ENCODE measurements around the gene PAK2. TPM values are rescaled to one million over a fixed set of nuclear protein-coding genes. Genes with fewer than 3 reads are reported as not detected.
"Not testable (repeated sequence)": the region's sequence is repeated elsewhere in the genome, so short reads cannot be mapped to it uniquely, and the experiment has no call there.

PAK2 gene
- total RNA-seq, 1 experiment from 2014 or later = 57.4 TPM

DNA sequence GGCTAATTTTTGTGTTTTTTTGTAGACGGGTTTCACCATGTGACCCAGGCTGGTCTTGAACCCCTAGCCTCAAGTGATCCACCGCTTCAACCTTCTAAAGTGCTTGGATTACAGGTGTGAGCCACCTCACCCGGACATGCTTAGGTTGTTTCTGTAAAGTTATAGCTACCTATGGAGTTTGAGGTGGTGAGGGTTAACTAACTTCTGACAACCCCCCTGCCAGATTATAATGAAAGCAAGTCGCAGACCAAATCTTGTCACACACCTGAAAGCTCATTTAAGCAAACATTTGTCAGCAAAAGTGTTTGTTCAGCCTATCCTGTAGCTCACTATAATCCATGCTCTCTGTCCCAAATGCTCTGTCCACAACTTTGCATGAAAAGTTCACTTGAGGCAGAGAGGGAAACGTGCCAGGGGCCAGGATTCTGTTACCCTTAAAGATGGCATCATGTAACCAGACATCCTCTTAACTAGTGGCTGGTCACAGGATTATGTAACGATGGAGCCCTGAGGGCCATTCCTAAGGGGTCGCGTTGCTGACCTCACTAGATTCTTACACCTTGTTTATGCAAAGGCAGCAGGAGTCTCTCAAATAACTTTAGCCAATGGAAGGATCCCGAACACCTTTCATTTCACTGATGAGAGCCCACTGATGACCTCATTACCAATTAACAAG lies 103.9 kb downstream of the PAK2 start:
- peak; percentile 71 for DNase-seq (ENCODE audit: low read depth)

DNA sequence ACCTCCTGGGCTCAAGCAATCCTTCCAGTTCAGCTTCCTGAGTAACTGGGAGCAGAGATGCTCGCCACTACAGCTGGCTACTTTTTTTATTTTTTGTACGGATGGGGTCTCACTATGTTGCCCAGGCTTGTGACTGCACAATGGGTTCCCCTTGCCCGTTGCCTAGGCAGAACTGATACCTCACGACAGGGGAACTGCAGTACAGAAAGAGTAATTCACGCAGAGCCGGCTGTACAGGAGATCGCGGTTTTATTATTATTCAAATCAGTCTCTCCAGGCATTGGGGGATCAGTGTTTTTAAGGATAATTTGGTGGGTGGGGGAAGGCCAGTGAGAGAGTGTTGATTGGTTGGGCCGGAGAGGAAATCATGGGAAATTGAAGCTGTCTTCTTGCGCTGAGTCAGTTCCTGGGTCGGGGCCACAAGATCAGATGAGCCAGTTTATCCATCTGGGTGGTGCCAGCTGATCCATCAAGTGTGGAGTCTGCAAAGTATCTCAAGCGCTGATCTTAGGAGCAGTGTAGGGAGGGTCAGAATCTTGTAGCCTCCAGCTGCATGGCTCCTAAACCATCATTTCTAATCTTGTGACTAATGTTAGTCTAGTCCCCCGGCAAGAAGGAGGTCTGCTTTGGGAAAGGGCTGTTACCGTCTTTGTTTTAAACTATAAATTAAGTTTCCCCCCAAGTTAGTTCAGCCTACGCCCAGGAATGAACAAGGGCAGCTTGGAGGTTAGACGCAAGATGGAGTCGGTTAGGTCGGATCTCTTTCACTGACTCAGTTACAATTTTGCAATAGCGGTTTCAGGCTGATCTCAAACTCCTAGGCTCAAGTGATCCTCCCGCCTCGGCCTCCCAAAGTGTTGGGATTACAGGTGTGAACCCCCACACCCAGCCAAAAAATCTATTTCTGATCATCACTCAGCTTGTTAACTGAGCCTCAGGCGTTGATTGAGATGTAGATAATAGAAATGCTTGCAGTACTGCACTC lies 104.9 kb downstream of the PAK2 start:
- DNase-seq (ENCODE audit: low read depth) = not testable (repeated sequence)

DNA sequence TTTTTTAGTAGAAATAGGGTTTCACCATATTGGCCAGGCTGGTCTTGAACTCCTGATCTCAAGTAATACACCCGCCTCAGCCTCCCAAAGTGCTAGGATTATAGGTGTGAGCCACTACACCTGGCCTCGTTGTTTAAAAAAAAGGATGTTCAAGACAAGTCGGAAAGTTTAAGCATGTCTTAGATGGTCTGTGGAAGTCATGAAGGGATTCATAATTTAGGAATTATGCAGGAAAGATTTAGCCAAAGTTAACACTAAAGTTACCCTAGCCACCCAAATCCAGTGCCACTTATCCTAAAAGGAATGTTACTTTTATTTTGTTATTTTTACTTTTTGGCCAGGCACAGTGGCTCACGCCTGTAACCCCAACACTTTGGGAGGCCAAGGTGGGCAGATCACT lies 108.7 kb downstream of the PAK2 start:
- not testable (repeated sequence) for DNase-seq (ENCODE audit: low read depth)

GRCh38 chr3:196849180-196849741 lies 109.6 kb downstream of the PAK2 start:
- no peak for DNase-seq (ENCODE audit: low read depth)

GRCh38 chr3:196863000-196863399 lies 123.3 kb downstream of the PAK2 start:
- not testable (repeated sequence) for DNase-seq (ENCODE audit: low read depth)

- DNase-seq (ENCODE audit: low read depth) = no peak
Measured at GRCh38 chr3:196867155-196867506, 127.5 kb downstream of the PAK2 start.

- peak; percentile 89 for DNase-seq (ENCODE audit: low read depth)
Measured at GRCh38 chr3:196867507-196868296, 128.0 kb downstream of the PAK2 start, which contains the start of gene SENP5. Gene SENP5, plus strand, starts transcription at chr3:196867920. Its CDS starts 17,262 bp downstream, at chr3:196885182.

GRCh38 chr3:196868297-196868661 lies 128.6 kb downstream of the PAK2 start:
- DNase-seq (ENCODE audit: low read depth) = peak; percentile 54

DNA sequence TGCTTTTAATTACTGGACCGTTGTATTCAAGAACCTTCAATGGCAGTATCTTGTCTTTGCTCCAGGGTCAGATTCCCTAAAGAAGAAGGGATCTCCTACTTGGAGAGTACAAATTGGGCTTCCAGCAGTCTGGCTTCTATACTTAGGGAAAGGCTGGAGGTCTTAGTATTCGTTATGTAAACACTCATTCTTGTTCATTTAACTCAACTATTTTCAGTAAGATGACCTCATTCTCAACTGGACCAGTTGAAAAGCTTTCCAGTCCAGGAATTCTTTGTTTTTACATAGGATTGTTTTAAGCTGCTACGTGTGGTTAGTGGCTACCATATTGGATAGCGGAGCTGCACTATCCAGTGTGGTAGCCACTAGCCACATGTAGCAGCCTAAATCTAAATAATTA lies 132.7 kb downstream of the PAK2 start:
- peak; percentile 20 for DNase-seq (ENCODE audit: low read depth)

- DNase-seq (ENCODE audit: low read depth) = peak; percentile 20
Measured at GRCh38 chr3:196874511-196875094, 134.9 kb downstream of the PAK2 start.

DNA sequence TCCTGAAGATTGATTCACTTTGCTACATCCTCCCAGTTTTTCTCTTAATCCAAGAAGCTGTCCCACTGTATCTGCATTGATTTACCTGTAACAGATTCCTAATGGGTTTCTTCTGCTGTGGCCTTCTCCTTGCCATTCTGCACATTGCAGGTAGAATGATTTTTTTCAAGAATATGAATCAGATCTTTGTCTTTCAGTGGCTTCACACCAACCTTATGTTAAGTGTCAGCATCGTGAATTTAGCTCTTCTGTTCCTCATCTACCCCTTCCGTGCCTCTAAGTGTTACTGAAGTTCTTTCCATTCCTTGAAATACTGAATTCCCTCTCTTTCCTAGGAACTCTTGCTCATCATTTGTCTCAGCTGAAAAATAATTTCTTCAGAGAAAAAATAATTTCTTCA lies 135.6 kb downstream of the PAK2 start:
- no peak for DNase-seq (ENCODE audit: low read depth)

Other genes with a start within 250 kb of the PAK2 start
- 16.5 and 22.8 TPM in 2 replicates for gene RNF168, start 236.1 kb upstream of the PAK2 start, total RNA-seq (2014; rRNA removed; shearing (Covaris generic))
- gene SMCO1, start 224.5 kb upstream of the PAK2 start, total RNA-seq (2014; rRNA removed; shearing (Covaris generic)) = 0.05 TPM in 1 of 2 replicates, not detected in the other
- 10.4 and 16.2 TPM in 2 replicates for gene WDR53, start 171.3 kb upstream of the PAK2 start, total RNA-seq (2014; rRNA removed; shearing (Covaris generic))
- gene FBXO45, start 171.2 kb upstream of the PAK2 start, total RNA-seq (2014; rRNA removed; shearing (Covaris generic)) = 18.9 and 26.6 TPM in 2 replicates
- gene NRROS, start 100.2 kb upstream of the PAK2 start, total RNA-seq (2014; rRNA removed; shearing (Covaris generic)) = 0.42 and 1.1 TPM in 2 replicates
- 9.0 and 11.2 TPM in 2 replicates for gene CEP19, start 27.6 kb upstream of the PAK2 start, total RNA-seq (2014; rRNA removed; shearing (Covaris generic))
- 57.4 and 77.0 TPM in 2 replicates for gene PIGX, start 27.5 kb upstream of the PAK2 start, total RNA-seq (2014; rRNA removed; shearing (Covaris generic))
- gene SENP5, start 128.1 kb downstream of the PAK2 start, total RNA-seq (2014; rRNA removed; shearing (Covaris generic)) = 39.3 and 62.4 TPM in 2 replicates
- 62.5 and 95.5 TPM in 2 replicates for gene NCBP2, start 202.7 kb downstream of the PAK2 start, total RNA-seq (2014; rRNA removed; shearing (Covaris generic))
- gene PIGZ, start 229.0 kb downstream of the PAK2 start, total RNA-seq (2014; rRNA removed; shearing (Covaris generic)) = 1.7 and 1.9 TPM in 2 replicates

Measured in M059J (cell line).